HG03066 (cell line): ENCODE data around the gene PCIF1.
"Not testable (repeated sequence)": the region's sequence is repeated elsewhere in the genome, so short reads cannot be mapped to it uniquely, and the experiment has no call there.

Experiments
- ATAC-seq: cut with Tn5 transposase; IDR thresholded peaks from one replicate; pipeline ENCODE4 v1.9.1; 2021; ENCODE audit warnings: low read depth; ENCODE audit not compliant: unreplicated experiment

Gene PCIF1

GRCh38 chr20:45946149-45946970 is 11.9 kb downstream of the PCIF1 start:
- ATAC-seq: no peak

- no peak for ATAC-seq
Observed at GRCh38 chr20:45947110-45947866, 12.8 kb downstream of the PCIF1 start.

- ATAC-seq: no peak
Observed at GRCh38 chr20:45948261-45948733, 13.8 kb downstream of the PCIF1 start.

- no peak for ATAC-seq
Observed at GRCh38 chr20:45948742-45949541, 14.5 kb downstream of the PCIF1 start.

- ATAC-seq: no peak
Observed at GRCh38 chr20:45949542-45950329, 15.3 kb downstream of the PCIF1 start.

GRCh38 chr20:45950330-45950646 is 15.8 kb downstream of the PCIF1 start:
- no peak for ATAC-seq

GRCh38 chr20:45951925-45952834 is 17.7 kb downstream of the PCIF1 start:
- no peak for ATAC-seq

GRCh38 chr20:45952861-45953260 is 18.4 kb downstream of the PCIF1 start:
- ATAC-seq: no peak

- ATAC-seq: no peak
Observed at GRCh38 chr20:45953672-45954071, 19.2 kb downstream of the PCIF1 start.

- ATAC-seq: not testable (repeated sequence)
Observed at GRCh38 chr20:45956326-45956725, 21.8 kb downstream of the PCIF1 start.

GRCh38 chr20:45957021-45957941 is 22.8 kb downstream of the PCIF1 start:
- ATAC-seq: no peak

GRCh38 chr20:45958593-45958992 is 24.1 kb downstream of the PCIF1 start:
- ATAC-seq: no peak

GRCh38 chr20:45959126-45959525 is 24.6 kb downstream of the PCIF1 start:
- no peak for ATAC-seq

GRCh38 chr20:45959956-45960630 is 25.6 kb downstream of the PCIF1 start:
- ATAC-seq: no peak

GRCh38 chr20:45962031-45962755 is 27.7 kb downstream of the PCIF1 start:
- ATAC-seq: no peak

- ATAC-seq: no peak
Observed at GRCh38 chr20:45963059-45964005, 28.8 kb downstream of the PCIF1 start.
